GM19328 (cell line): ENCODE measurements around the gene FAM120A.

Source experiments
- ATAC-seq: cut with Tn5 transposase; IDR thresholded peaks from one replicate; pipeline ENCODE4 v1.9.1; 2021; ENCODE audit warnings: mild to moderate bottlenecking, moderate library complexity; ENCODE audit not compliant: unreplicated experiment

The FAM120A gene

GRCh38 chr9:93467462-93467861 lies 16.0 kb downstream of the FAM120A start:
- no peak for ATAC-seq

GRCh38 chr9:93468763-93469456 lies 17.4 kb downstream of the FAM120A start:
- ATAC-seq, result no peak

- ATAC-seq, result no peak
Measured at GRCh38 chr9:93470391-93470790, 18.9 kb downstream of the FAM120A start.

GRCh38 chr9:93471124-93471523 lies 19.6 kb downstream of the FAM120A start:
- ATAC-seq, result no peak

- no peak for ATAC-seq
Measured at GRCh38 chr9:93473411-93473810, 21.9 kb downstream of the FAM120A start.

GRCh38 chr9:93475108-93475507 lies 23.6 kb downstream of the FAM120A start:
- ATAC-seq, result no peak

- ATAC-seq, result no peak
Measured at GRCh38 chr9:93475856-93476255, 24.4 kb downstream of the FAM120A start.

- ATAC-seq, result no peak
Measured at GRCh38 chr9:93476924-93477323, 25.4 kb downstream of the FAM120A start.

- no peak for ATAC-seq
Measured at GRCh38 chr9:93477397-93477796, 25.9 kb downstream of the FAM120A start.

- no peak for ATAC-seq
Measured at GRCh38 chr9:93479726-93480125, 28.2 kb downstream of the FAM120A start.

GRCh38 chr9:93480262-93480661 lies 28.8 kb downstream of the FAM120A start:
- ATAC-seq, result no peak

GRCh38 chr9:93480728-93481324 lies 29.3 kb downstream of the FAM120A start:
- ATAC-seq, result no peak

- no peak for ATAC-seq
Measured at GRCh38 chr9:93483497-93483896, 32.0 kb downstream of the FAM120A start.

- no peak for ATAC-seq
Measured at GRCh38 chr9:93486268-93486667, 34.8 kb downstream of the FAM120A start.

- no peak for ATAC-seq
Measured at GRCh38 chr9:93488244-93488643, 36.8 kb downstream of the FAM120A start.

GRCh38 chr9:93491593-93492232 lies 40.2 kb downstream of the FAM120A start:
- ATAC-seq, result no peak

- no peak for ATAC-seq
Measured at GRCh38 chr9:93492327-93492726, 40.8 kb downstream of the FAM120A start.

GRCh38 chr9:93493949-93494348 lies 42.5 kb downstream of the FAM120A start:
- no peak for ATAC-seq

- ATAC-seq, result no peak
Measured at GRCh38 chr9:93496285-93496684, 44.8 kb downstream of the FAM120A start.

- ATAC-seq, result no peak
Measured at GRCh38 chr9:93500571-93501298, 49.2 kb downstream of the FAM120A start.

GRCh38 chr9:93501406-93501805 lies 49.9 kb downstream of the FAM120A start:
- ATAC-seq, result no peak

GRCh38 chr9:93503381-93503780 lies 51.9 kb downstream of the FAM120A start:
- ATAC-seq, result no peak
